Keratinocyte (primary cell): ENCODE data around the gene MACF1.

Experiments
- EZH2 ChIP-seq: IDR thresholded peaks from one replicate; pipeline ENCODE4 v1.6.1; 2012; ENCODE audit warnings: inconsistent platforms, mild to moderate bottlenecking, low read length, moderate library complexity
- TF ChIP-seq, protein P1 (sequence below), 3 experiments: IDR thresholded peaks in 1 of 3; conservative IDR thresholded peaks in 1 of 3; optimal IDR thresholded peaks in 1 of 3; 2 replicates in 2 of 3; 3 replicates in 1 of 3; pipeline versions ENCODE3 to v1.5.1; 2011; ENCODE audit warnings: low read length in 3 of 3, mild to moderate bottlenecking in 3 of 3, moderate library complexity in 2 of 3, control low read depth in 1 of 3, inconsistent platforms in 1 of 3; ENCODE audit not compliant: insufficient read depth in 2 of 3; ENCODE audit errors: extremely low read depth in 1 of 3

DNA sequence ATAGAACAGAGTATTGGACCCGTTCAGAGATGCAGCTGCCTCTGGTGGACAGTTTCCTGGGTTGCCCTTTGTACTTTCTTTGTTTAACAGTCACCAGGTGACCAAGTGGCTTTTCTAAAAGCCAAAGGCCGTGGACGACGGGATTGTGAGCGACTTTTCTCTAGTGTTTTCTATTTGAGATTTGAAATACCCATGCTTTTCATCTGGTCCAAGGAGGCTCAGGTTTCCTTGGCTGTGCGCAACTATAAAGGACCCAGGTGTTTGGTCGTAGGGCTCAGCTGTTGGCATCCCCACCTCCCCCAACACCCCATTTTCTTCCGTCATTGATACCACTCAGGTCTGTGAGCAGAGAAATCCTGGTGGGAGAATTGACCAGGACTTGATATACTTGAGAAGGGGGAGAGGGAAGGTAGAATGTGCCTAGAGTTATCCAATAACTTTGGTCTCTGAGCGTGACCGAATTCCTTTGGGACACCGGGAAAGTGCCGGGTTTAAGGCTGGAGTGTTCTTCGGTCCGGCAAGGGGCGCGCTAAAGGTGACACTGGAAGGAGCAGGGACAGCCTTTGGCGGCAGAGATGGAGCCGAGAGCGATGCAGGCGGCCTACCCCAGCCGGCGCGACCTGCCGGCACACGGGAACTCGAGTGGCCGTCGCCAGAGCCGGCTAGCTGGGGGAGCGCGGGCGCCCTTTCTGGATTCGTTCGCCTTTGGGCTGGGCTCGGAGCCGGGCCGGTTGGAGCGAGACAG is 203.6 kb downstream of the MACF1 start:
- TF ChIP-seq, protein P1, sequence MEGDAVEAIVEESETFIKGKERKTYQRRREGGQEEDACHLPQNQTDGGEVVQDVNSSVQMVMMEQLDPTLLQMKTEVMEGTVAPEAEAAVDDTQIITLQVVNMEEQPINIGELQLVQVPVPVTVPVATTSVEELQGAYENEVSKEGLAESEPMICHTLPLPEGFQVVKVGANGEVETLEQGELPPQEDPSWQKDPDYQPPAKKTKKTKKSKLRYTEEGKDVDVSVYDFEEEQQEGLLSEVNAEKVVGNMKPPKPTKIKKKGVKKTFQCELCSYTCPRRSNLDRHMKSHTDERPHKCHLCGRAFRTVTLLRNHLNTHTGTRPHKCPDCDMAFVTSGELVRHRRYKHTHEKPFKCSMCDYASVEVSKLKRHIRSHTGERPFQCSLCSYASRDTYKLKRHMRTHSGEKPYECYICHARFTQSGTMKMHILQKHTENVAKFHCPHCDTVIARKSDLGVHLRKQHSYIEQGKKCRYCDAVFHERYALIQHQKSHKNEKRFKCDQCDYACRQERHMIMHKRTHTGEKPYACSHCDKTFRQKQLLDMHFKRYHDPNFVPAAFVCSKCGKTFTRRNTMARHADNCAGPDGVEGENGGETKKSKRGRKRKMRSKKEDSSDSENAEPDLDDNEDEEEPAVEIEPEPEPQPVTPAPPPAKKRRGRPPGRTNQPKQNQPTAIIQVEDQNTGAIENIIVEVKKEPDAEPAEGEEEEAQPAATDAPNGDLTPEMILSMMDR (optimal IDR thresholded peaks at IDR 0.05 in 1 of 3, IDR thresholded peaks at IDR 0.05 in 1 of 3, conservative IDR thresholded peaks at IDR 0.05 in 1 of 3; ENCODE audit: extremely low read depth in 1 of 3, insufficient read depth in 2 of 3, low read length in 3 of 3) = no peak
- no peak for TF ChIP-seq EZH2
